CD4-positive, alpha-beta T cell (primary cell): ENCODE results near the gene SCN8A. TPM values are rescaled to one million over a fixed set of nuclear protein-coding genes. Genes with fewer than 3 reads are reported as not detected.

ENCODE experiments used
- ATAC-seq: fragments of 200-7000 bp; cut with Tn5 transposase; one replicate; pipeline ENCODE4 v1.10.0; 2022; ENCODE audit warnings: mild to moderate bottlenecking; ENCODE audit not compliant: poor library complexity
- CTCF ChIA-PET: fragments of 350-600 bp; sonication (Branson Sonifier 250); formaldehyde crosslinking; loops from one replicate; lab custom pipeline; 2021; ENCODE audit warnings: antibody characterized with exemption, inconsistent platforms; lab: Charles Lee
- POLR2A ChIA-PET: fragments of 350-600 bp; sonication (Branson Sonifier 250); formaldehyde crosslinking; loops from one replicate; lab custom pipeline; 2021; ENCODE audit warnings: antibody characterized with exemption, inconsistent platforms; lab: Charles Lee
- DNase-seq, 14 experiments: peaks; one replicate each; pipeline ENCODE4 v3.0.0-alpha.2; 2013 to 2020; ENCODE audit warnings: mixed read lengths in 2 of 14
- H3K27ac ChIP-seq, 2 donors: one replicate each; pipeline versions ENCODE4 v1.5.1 to v1.7.0; 2013; ENCODE audit warnings: low read length in 2 of 2, low read depth in 1 of 2, mild to moderate bottlenecking in 1 of 2
- H3K27me3 ChIP-seq, 2 experiments: 1 replicate in 1 of 2; 2 replicates in 1 of 2; pipeline versions ENCODE4 v1.6.1 to v1.7.0; 2013; ENCODE audit warnings: low read length in 2 of 2, control low read depth in 1 of 2, mild to moderate bottlenecking in 1 of 2, moderate library complexity in 1 of 2; ENCODE audit not compliant: insufficient read depth in 2 of 2, control insufficient read depth in 1 of 2
- H3K36me3 ChIP-seq: one replicate; pipeline ENCODE4 v1.6.1; 2013; ENCODE audit warnings: low read length, control low read depth; ENCODE audit not compliant: insufficient read depth
- H3K4me1 ChIP-seq: one replicate; pipeline ENCODE4 v1.6.1; 2013; ENCODE audit warnings: low read length, control low read depth; ENCODE audit not compliant: insufficient read depth
- H3K4me3 ChIP-seq: one replicate; pipeline ENCODE4 v1.5.1; 2013; ENCODE audit warnings: mild to moderate bottlenecking, low read length, moderate library complexity
- H3K9me3 ChIP-seq, 2 experiments: 1 replicate in 1 of 2; 2 replicates in 1 of 2; pipeline versions ENCODE4 v1.6.1 to v1.7.0; 2013; ENCODE audit warnings: low read length in 2 of 2, mild to moderate bottlenecking in 2 of 2, control low read depth in 1 of 2, moderate library complexity in 1 of 2; ENCODE audit not compliant: control insufficient read depth in 1 of 2, insufficient read depth in 1 of 2
- H3K27ac Mint-ChIP-seq: one replicate; pipeline ENCODE4 v1.8.0; 2020; ENCODE audit warnings: mixed read lengths
- H3K27me3 Mint-ChIP-seq: one replicate; pipeline ENCODE4 v1.8.0; 2021; ENCODE audit warnings: mixed read lengths
- H3K36me3 Mint-ChIP-seq: one replicate; pipeline ENCODE4 v1.8.0; 2021; ENCODE audit warnings: low read depth, mixed read lengths
- H3K4me1 Mint-ChIP-seq: one replicate; pipeline ENCODE4 v1.8.0; 2021; ENCODE audit warnings: low read depth, mixed read lengths
- H3K4me3 Mint-ChIP-seq: one replicate; pipeline ENCODE4 v1.8.0; 2020; ENCODE audit warnings: mild to moderate bottlenecking, mixed read lengths
- H3K9me3 Mint-ChIP-seq: one replicate; pipeline ENCODE4 v1.8.0; 2020; ENCODE audit warnings: mixed read lengths
- CTCF ChIP-seq: fragments of 200-600 bp; IDR thresholded peaks from one replicate; pipeline ENCODE4 v1.8.0; 2022; ENCODE audit warnings: antibody characterized with exemption, mild to moderate bottlenecking
- intact Hi-C, 2 experiments: fragments of 100-400 bp; cut with DNase I in 1 of 2; cut with micrococcal nuclease in 1 of 2; formaldehyde crosslinking; loops; one replicate each; pipeline versions ENCODE4 v1.15.1 to v1.9.0; 2023 to 2025; cut with DNase I, micrococcal nuclease
- total RNA-seq, 174 experiments: library from RNA in 2 of 174; stranded (reverse) in 2 of 174; gene quantifications; one replicate each; pipeline ENCODE4 v1.2.3 and lab custom pipeline; 2021 to 2026

The SCN8A gene
- total RNA-seq, 2 experiments from 2014 or later: 0.14 to 0.36 TPM

GRCh38 chr12:51822956-51823355 is 231.9 kb downstream of the SCN8A start:
- peaks cover 38% of the 10 kb centered on the region for H3K4me1 ChIP-seq
- DNase-seq (no peak), ATAC-seq (no peak)
- no peak for TF ChIP-seq CTCF
- no peaks in the 10 kb centered on the region for H3K27me3 ChIP-seq
- no peak overlapping the region for H3K27ac ChIP-seq
- no peak overlapping the region for H3K4me3 ChIP-seq
- ChIA-PET CTCF (interaction anchor here (1.9 to 3.3 kb wide), 2 partner anchors 9 kb away, joined by 7 to 19 read pairs; a partner anchor contains a TSS), POLR2A (interaction anchor here (1.4 kb wide), 1 partner anchor 8 kb away, joined by 4 read pairs; no protein-coding TSS in a partner anchor)
- Mint-ChIP-seq H3K27ac (peak overlapping the region; percentile 66), H3K4me3 (peak overlapping the region; percentile 85), H3K27me3 (peaks cover under 1% of the 10 kb centered on the region), H3K9me3 (no peaks in the 10 kb centered on the region), H3K4me1 (peaks cover 31% of the 10 kb centered on the region), H3K36me3 (no peaks in the 10 kb centered on the region)
- H3K9me3 ChIP-seq: no peaks in the 10 kb centered on the region
- intact Hi-C loops: loop anchor here in 1 of 2 experiments (2.0 to 10.0 kb wide), 2 partner anchors 252 to 402 kb away; partner anchors contain the start of gene SMIM41
- no peaks in the 10 kb centered on the region for H3K36me3 ChIP-seq

- Mint-ChIP-seq H3K36me3 (no peaks in the 10 kb centered on the region), H3K27ac (peak overlapping the region; percentile 66), H3K9me3 (no peaks in the 10 kb centered on the region), H3K4me3 (peak overlapping the region; percentile 85), H3K27me3 (peaks cover 4% of the 10 kb centered on the region), H3K4me1 (peaks cover 38% of the 10 kb centered on the region)
- Histone ChIP-seq H3K27me3 (no peaks in the 10 kb centered on the region), H3K36me3 (no peaks in the 10 kb centered on the region), H3K4me1 (peaks cover 45% of the 10 kb centered on the region), H3K27ac (no peak overlapping the region), H3K4me3 (no peak overlapping the region), H3K9me3 (no peaks in the 10 kb centered on the region)
- peak; percentile 43 for TF ChIP-seq CTCF
- CTCF ChIA-PET: interaction anchor here (0.6 to 3.3 kb wide), 5 partner anchors 8 to 399 kb away, joined by 3 to 19 read pairs (median 3); partner anchors contain the start of gene SLC4A8
- intact Hi-C loops: loop anchor here in 1 of 2 experiments (2.0 to 10.0 kb wide), 2 partner anchors 251 to 403 kb away; partner anchors contain the start of gene SMIM41
- DNase-seq: peak in 5 of 14 experiments; percentile 8 to 76 (median 56)
- no peak for ATAC-seq
- POLR2A ChIA-PET: interaction anchor here (1.4 to 1.5 kb wide), 2 partner anchors 9 to 10 kb away, joined by 4 to 7 read pairs; no protein-coding TSS in a partner anchor
Measured at GRCh38 chr12:51823875-51824565, 233.0 kb downstream of the SCN8A start.

- Histone ChIP-seq H3K27me3 (no peaks in the 10 kb centered on the region), H3K4me3 (no peak overlapping the region), H3K4me1 (peaks cover 34% of the 10 kb centered on the region), H3K36me3 (no peaks in the 10 kb centered on the region), H3K27ac (no peak overlapping the region), H3K9me3 (no peaks in the 10 kb centered on the region)
- POLR2A ChIA-PET: no interaction called here
- Mint-ChIP-seq H3K27ac (no peak overlapping the region), H3K4me3 (peak overlapping the region; percentile 27), H3K27me3 (peaks cover 4% of the 10 kb centered on the region), H3K4me1 (peaks cover 33% of the 10 kb centered on the region), H3K36me3 (no peaks in the 10 kb centered on the region), H3K9me3 (no peaks in the 10 kb centered on the region)
- DNase-seq (no peak), ATAC-seq (no peak)
- TF ChIP-seq CTCF: no peak
- CTCF ChIA-PET: interaction anchor here (3.3 kb wide), 1 partner anchor 11 kb away, joined by 19 read pairs; a partner anchor contains a TSS
- intact Hi-C loops: loop anchor here in 1 of 2 experiments (10.0 kb wide), 1 partner anchor 250 kb away; the partner anchor contains the start of gene SMIM41
Measured at GRCh38 chr12:51825216-51825615, 234.2 kb downstream of the SCN8A start.
